A673 (cell line): ENCODE data around the gene SLC12A7.

Experiments
- EZH2 ChIP-seq: fragments of 200-600 bp; sonication (generic); IDR thresholded peaks from 2 replicates; pipeline ENCODE4 v1.6.1; 2017; ENCODE audit warnings: borderline replicate concordance, low read depth, mild to moderate bottlenecking, mixed read lengths, antibody characterized with exemption, low read length; ENCODE audit not compliant: poor library complexity, severe bottlenecking
- TF ChIP-seq, protein P1 (sequence below): fragments of 300-800, 200-600 bp; sonication (generic); conservative IDR thresholded peaks from 2 replicates; pipeline ENCODE4 v1.5.1; 2017; ENCODE audit warnings: low read depth, mild to moderate bottlenecking, antibody characterized with exemption, low read length, moderate library complexity, mixed read lengths

DNA sequence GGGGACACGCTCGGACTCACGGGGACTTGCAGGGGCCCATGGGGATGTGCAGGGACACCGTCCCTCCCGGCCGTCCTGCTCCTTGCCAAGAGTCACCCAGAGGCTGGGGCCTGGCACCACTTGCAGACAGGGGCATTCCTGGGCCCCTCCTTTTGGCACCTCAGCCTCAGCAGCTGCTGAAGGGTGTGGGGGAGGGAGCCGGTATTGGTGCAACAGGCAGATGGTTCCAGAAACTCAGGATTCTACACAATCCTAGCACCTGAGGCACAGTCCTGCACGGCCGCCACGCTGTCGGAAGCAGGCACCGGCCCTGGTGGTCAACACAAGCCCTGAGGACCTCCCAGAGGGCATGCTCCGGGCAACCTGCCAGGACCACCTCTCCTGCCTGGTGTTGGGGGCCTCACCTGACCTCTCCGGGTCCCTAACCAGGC lies 19.3 kb upstream of the SLC12A7 start:
- TF ChIP-seq, protein P1, sequence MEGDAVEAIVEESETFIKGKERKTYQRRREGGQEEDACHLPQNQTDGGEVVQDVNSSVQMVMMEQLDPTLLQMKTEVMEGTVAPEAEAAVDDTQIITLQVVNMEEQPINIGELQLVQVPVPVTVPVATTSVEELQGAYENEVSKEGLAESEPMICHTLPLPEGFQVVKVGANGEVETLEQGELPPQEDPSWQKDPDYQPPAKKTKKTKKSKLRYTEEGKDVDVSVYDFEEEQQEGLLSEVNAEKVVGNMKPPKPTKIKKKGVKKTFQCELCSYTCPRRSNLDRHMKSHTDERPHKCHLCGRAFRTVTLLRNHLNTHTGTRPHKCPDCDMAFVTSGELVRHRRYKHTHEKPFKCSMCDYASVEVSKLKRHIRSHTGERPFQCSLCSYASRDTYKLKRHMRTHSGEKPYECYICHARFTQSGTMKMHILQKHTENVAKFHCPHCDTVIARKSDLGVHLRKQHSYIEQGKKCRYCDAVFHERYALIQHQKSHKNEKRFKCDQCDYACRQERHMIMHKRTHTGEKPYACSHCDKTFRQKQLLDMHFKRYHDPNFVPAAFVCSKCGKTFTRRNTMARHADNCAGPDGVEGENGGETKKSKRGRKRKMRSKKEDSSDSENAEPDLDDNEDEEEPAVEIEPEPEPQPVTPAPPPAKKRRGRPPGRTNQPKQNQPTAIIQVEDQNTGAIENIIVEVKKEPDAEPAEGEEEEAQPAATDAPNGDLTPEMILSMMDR = no peak
- no peak for TF ChIP-seq EZH2
